Endometrium (tissue), 2 donors: ENCODE data around the gene FAM162B.
"Not testable (repeated sequence)": the region's sequence is repeated elsewhere in the genome, so short reads cannot be mapped to it uniquely, and the experiment has no call there.

Experiments used
- FAIRE-seq: peaks from 2 replicates; lab custom pipeline; 2012; peaks lifted over from hg19 to GRCh38; lab: Jason Lieb, UNC
- donor health status: control.
- donor health status: control.

FAM162B gene

GRCh38 chr6:116726947-116727346, 38.6 kb downstream of the FAM162B start:
- FAIRE-seq, result no peak

GRCh38 chr6:116714761-116715160, 50.8 kb downstream of the FAM162B start:
- FAIRE-seq, result no peak

- no peak for FAIRE-seq
Observed at GRCh38 chr6:116714296-116714695, 51.2 kb downstream of the FAM162B start.

DNA sequence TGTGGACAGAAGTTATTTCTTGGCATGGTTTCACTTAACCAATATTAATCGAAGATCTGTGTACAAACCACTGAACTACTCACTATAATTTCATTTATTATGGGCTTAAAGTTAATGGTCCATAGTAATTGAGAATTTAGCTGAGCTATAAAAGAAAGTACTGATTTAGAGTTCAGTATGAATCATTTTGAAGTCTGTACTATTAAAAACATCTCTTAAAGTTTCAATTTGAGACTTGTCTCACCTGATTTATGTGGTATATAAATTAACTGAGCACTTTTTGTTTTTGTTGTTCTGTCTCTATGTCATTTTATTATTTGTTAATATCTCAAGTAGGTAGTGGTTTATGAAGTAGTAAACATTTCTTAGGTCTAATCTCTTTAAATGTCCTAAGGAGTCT, 59.6 kb downstream of the FAM162B start:
- FAIRE-seq, result no peak

DNA sequence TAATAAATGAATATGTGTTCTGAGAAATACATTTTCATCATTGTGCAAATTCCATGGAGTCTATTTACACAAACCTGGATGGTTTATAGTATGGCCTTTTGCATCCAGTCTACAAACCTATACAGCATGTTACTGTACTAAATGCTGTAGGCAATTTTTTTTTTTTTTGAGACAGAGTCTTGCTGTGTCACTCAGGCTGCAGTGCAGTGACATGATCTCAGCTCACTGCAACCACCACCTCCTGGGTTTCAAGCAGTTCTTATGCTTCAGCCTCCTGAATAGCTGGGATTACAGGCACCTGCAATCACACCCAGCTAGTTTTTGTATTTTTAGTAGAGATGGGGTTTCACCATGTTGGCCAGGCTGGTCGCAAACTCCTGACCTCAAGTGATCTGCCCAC, 61.6 kb downstream of the FAM162B start:
- FAIRE-seq, result not testable (repeated sequence)
